Kidney (tissue), 14 donors: ENCODE results near the gene B4GALNT1. TPM values are rescaled to one million over a fixed set of nuclear protein-coding genes. Genes with fewer than 3 reads are reported as not detected.

Source experiments
- DNase-seq, 5 donors: peaks; one replicate each; pipeline ENCODE4 v3.0.0-alpha.2; 2013 to 2020
- FAIRE-seq: peaks from 2 replicates; lab custom pipeline; 2012; peaks lifted over from hg19 to GRCh38; lab: Jason Lieb, UNC
- H3K27ac ChIP-seq, 2 donors: one replicate each; pipeline ENCODE4 v1.7.0; 2013; ENCODE audit warnings: low read depth in 2 of 2, low read length in 2 of 2, inconsistent platforms in 1 of 2
- H3K27me3 ChIP-seq: one replicate; pipeline ENCODE4 v1.7.1; 2013; ENCODE audit warnings: low read length, inconsistent platforms; ENCODE audit not compliant: control insufficient read depth, insufficient read depth
- H3K36me3 ChIP-seq, 3 donors: one replicate each; pipeline versions ENCODE4 v1.7.0 to v1.7.1; 2013; ENCODE audit warnings: low read length in 3 of 3, control low read depth in 1 of 3, inconsistent platforms in 1 of 3; ENCODE audit not compliant: insufficient read depth in 3 of 3, control insufficient read depth in 2 of 3
- H3K4me1 ChIP-seq, 3 donors: one replicate each; pipeline versions ENCODE4 v1.7.0 to v1.7.1; 2013; ENCODE audit warnings: low read length in 3 of 3, inconsistent platforms in 1 of 3, low read depth in 1 of 3; ENCODE audit not compliant: control insufficient read depth in 2 of 3, insufficient read depth in 2 of 3
- H3K4me3 ChIP-seq, 3 donors: one replicate each; pipeline versions ENCODE4 v1.7.0 to v1.8.1; 2013; ENCODE audit warnings: low read length in 3 of 3, control low read depth in 1 of 3, inconsistent platforms in 1 of 3
- H3K9ac ChIP-seq, 3 donors: one replicate each; pipeline versions ENCODE4 v1.7.0 to v1.7.1; 2013; ENCODE audit warnings: low read length in 3 of 3, control low read depth in 1 of 3, inconsistent platforms in 1 of 3
- H3K9me3 ChIP-seq, 3 donors: one replicate each; pipeline versions ENCODE4 v1.7.0 to v1.7.1; 2013; ENCODE audit warnings: low read length in 3 of 3, control low read depth in 1 of 3, inconsistent platforms in 1 of 3; ENCODE audit not compliant: control insufficient read depth in 2 of 3, insufficient read depth in 1 of 3
- CTCF ChIP-seq: IDR thresholded peaks from 3 replicates; pipeline ENCODE4 v1.5.1; 2012; ENCODE audit warnings: mild to moderate bottlenecking, moderate library complexity, borderline replicate concordance; ENCODE audit not compliant: insufficient read depth; ENCODE audit errors: extremely low read depth
- intact Hi-C: fragments of 100-400 bp; cut with DNase I; formaldehyde crosslinking; loops from one replicate; pipeline ENCODE4 v1.11.1; 2022
- polyA plus RNA-seq: library from polyadenylated mRNA; stranded (reverse); fragments of 350-450 nt; fragmentation: Illumina TruSeq; extraction: RNeasy Lipid Tissue Mini Kit (QIAGEN cat#74804); gene quantifications from one replicate; pipeline ENCODE4 v1.2.3, GENCODE V29; 2014; ENCODE audit warnings: low read depth, low replicate concordance; ENCODE audit not compliant: insufficient read depth
- total RNA-seq: library from RNA; stranded (reverse); fragmentation: NEBNext Ultra II Directional; extraction: Animal tissue kit (Norgen Biotek cat#: 25700); gene quantifications from one replicate; pipeline ENCODE4 v1.2.1, GENCODE V29; 2021
- donor health status: control.
- donor health status: control.
- donor health status: control.
- donor health status: control.
- donor health status: control.
- donor health status: DM: yes; HTN: yes; CAD: no.
- donor health status: Normal renal cell carcinoma (clear cell type).

The B4GALNT1 gene
- total and polyA plus RNA-seq, 2 donors from 2014 or later: 1.6 to 2.0 TPM

- TF ChIP-seq CTCF: no peak
- H3K27me3 ChIP-seq: no peaks in the 10 kb centered on the region
- no peak overlapping the region for H3K4me3 ChIP-seq
- FAIRE-seq: no peak
- intact Hi-C loops: no loop called here
- H3K9me3 ChIP-seq: no peaks in the 10 kb centered on the region
- no peak overlapping the region for H3K9ac ChIP-seq
- no peak overlapping the region for H3K27ac ChIP-seq
- H3K4me1 ChIP-seq: no peaks in the 10 kb centered on the region
- DNase-seq: no peak
- H3K36me3 ChIP-seq: no peaks in the 10 kb centered on the region
Measured at GRCh38 chr12:57579011-57579410, 54.0 kb downstream of the B4GALNT1 start.

GRCh38 chr12:57577981-57578758, 54.8 kb downstream of the B4GALNT1 start:
- intact Hi-C loops: no loop called here
- H3K27me3 ChIP-seq: no peaks in the 10 kb centered on the region
- H3K4me3 ChIP-seq: no peak overlapping the region
- no peak overlapping the region for H3K27ac ChIP-seq
- DNase-seq (no peak), FAIRE-seq (no peak)
- no peak overlapping the region for H3K9ac ChIP-seq
- TF ChIP-seq CTCF: no peak
- H3K4me1 ChIP-seq: no peaks in the 10 kb centered on the region
- H3K9me3 ChIP-seq: no peaks in the 10 kb centered on the region
- no peaks in the 10 kb centered on the region for H3K36me3 ChIP-seq

- H3K27me3 ChIP-seq: no peaks in the 10 kb centered on the region
- no peaks in the 10 kb centered on the region for H3K4me1 ChIP-seq
- FAIRE-seq (no peak), DNase-seq (no peak)
- H3K27ac ChIP-seq: no peak overlapping the region
- no peak for TF ChIP-seq CTCF
- no peaks in the 10 kb centered on the region for H3K9me3 ChIP-seq
- no peaks in the 10 kb centered on the region for H3K36me3 ChIP-seq
- H3K4me3 ChIP-seq: no peak overlapping the region
- intact Hi-C loops: no loop called here
- no peak overlapping the region for H3K9ac ChIP-seq
Measured at GRCh38 chr12:57576613-57577160, 56.3 kb downstream of the B4GALNT1 start.

Other genes with a start within 250 kb of the B4GALNT1 start
- gene R3HDM2, start 202.2 kb downstream of the B4GALNT1 start, total RNA-seq: 67.3 TPM
- gene R3HDM2, start 202.2 kb downstream of the B4GALNT1 start, polyA plus RNA-seq: 16.5 TPM
- gene INHBC, start 198.4 kb downstream of the B4GALNT1 start, total RNA-seq: not detected
- gene INHBC, start 198.4 kb downstream of the B4GALNT1 start, polyA plus RNA-seq: not detected
- 0.19 TPM for gene INHBE, start 177.9 kb downstream of the B4GALNT1 start, total RNA-seq
- gene INHBE, start 177.9 kb downstream of the B4GALNT1 start, polyA plus RNA-seq: 0.30 TPM
- gene GLI1, start 173.4 kb downstream of the B4GALNT1 start, total RNA-seq: 2.8 TPM
- gene GLI1, start 173.4 kb downstream of the B4GALNT1 start, polyA plus RNA-seq: 1.4 TPM
- 18.1 TPM for gene ARHGAP9, start 153.3 kb downstream of the B4GALNT1 start, total RNA-seq
- 3.8 TPM for gene ARHGAP9, start 153.3 kb downstream of the B4GALNT1 start, polyA plus RNA-seq
- gene MARS1, start 145.1 kb downstream of the B4GALNT1 start, total RNA-seq: 158 TPM
- gene MARS1, start 145.1 kb downstream of the B4GALNT1 start, polyA plus RNA-seq: 62.8 TPM
- gene DDIT3, start 112.7 kb downstream of the B4GALNT1 start, total RNA-seq: 34.1 TPM
- 83.1 TPM for gene DDIT3, start 112.7 kb downstream of the B4GALNT1 start, polyA plus RNA-seq
- gene MBD6, start 110.4 kb downstream of the B4GALNT1 start, total RNA-seq: 118 TPM
- 38.4 TPM for gene MBD6, start 110.4 kb downstream of the B4GALNT1 start, polyA plus RNA-seq
- gene DCTN2, start 86.0 kb downstream of the B4GALNT1 start, total RNA-seq: 110 TPM
- gene DCTN2, start 86.0 kb downstream of the B4GALNT1 start, polyA plus RNA-seq: 133 TPM
- gene KIF5A, start 83.2 kb downstream of the B4GALNT1 start, total RNA-seq: 1.3 TPM
- 0.69 TPM for gene KIF5A, start 83.2 kb downstream of the B4GALNT1 start, polyA plus RNA-seq
- 52.4 TPM for gene PIP4K2C, start 42.0 kb downstream of the B4GALNT1 start, total RNA-seq
- 43.2 TPM for gene PIP4K2C, start 42.0 kb downstream of the B4GALNT1 start, polyA plus RNA-seq
- gene DTX3, start 28.4 kb downstream of the B4GALNT1 start, total RNA-seq: 34.5 TPM
- gene DTX3, start 28.4 kb downstream of the B4GALNT1 start, polyA plus RNA-seq: 41.2 TPM
- 15.0 TPM for gene ARHGEF25, start 21.8 kb downstream of the B4GALNT1 start, total RNA-seq
- 10.9 TPM for gene ARHGEF25, start 21.8 kb downstream of the B4GALNT1 start, polyA plus RNA-seq
- gene OS9, start 60.9 kb upstream of the B4GALNT1 start, total RNA-seq: 325 TPM
- gene OS9, start 60.9 kb upstream of the B4GALNT1 start, polyA plus RNA-seq: 256 TPM
- gene AGAP2, start 105.5 kb upstream of the B4GALNT1 start, total RNA-seq: 3.7 TPM
- 0.13 TPM for gene AGAP2, start 105.5 kb upstream of the B4GALNT1 start, polyA plus RNA-seq
- gene TSPAN31, start 111.8 kb upstream of the B4GALNT1 start, total RNA-seq: 53.3 TPM
- gene TSPAN31, start 111.8 kb upstream of the B4GALNT1 start, polyA plus RNA-seq: 60.1 TPM
- gene CDK4, start 119.1 kb upstream of the B4GALNT1 start, total RNA-seq: 69.1 TPM
- gene CDK4, start 119.1 kb upstream of the B4GALNT1 start, polyA plus RNA-seq: 118 TPM
- 22.9 TPM for gene MARCHF9, start 121.9 kb upstream of the B4GALNT1 start, total RNA-seq
- gene MARCHF9, start 121.9 kb upstream of the B4GALNT1 start, polyA plus RNA-seq: 38.4 TPM
- 3.5 TPM for gene CYP27B1, start 133.9 kb upstream of the B4GALNT1 start, total RNA-seq
- 33.4 TPM for gene CYP27B1, start 133.9 kb upstream of the B4GALNT1 start, polyA plus RNA-seq
- 23.4 TPM for gene METTL1, start 138.9 kb upstream of the B4GALNT1 start, total RNA-seq
- gene METTL1, start 138.9 kb upstream of the B4GALNT1 start, polyA plus RNA-seq: 69.4 TPM
- gene EEF1AKMT3, start 139.4 kb upstream of the B4GALNT1 start, total RNA-seq: 10.4 TPM
- 15.3 TPM for gene EEF1AKMT3, start 139.4 kb upstream of the B4GALNT1 start, polyA plus RNA-seq
- 32.8 TPM for gene TSFM, start 149.6 kb upstream of the B4GALNT1 start, total RNA-seq
- gene TSFM, start 149.6 kb upstream of the B4GALNT1 start, polyA plus RNA-seq: 84.6 TPM
- 7.7 TPM for gene AVIL, start 185.5 kb upstream of the B4GALNT1 start, total RNA-seq
- gene AVIL, start 185.5 kb upstream of the B4GALNT1 start, polyA plus RNA-seq: 4.1 TPM
- gene CTDSP2, start 213.5 kb upstream of the B4GALNT1 start, total RNA-seq: 198 TPM
- gene CTDSP2, start 213.5 kb upstream of the B4GALNT1 start, polyA plus RNA-seq: 46.0 TPM